GM21381 (cell line): ENCODE measurements around the gene MYT1.
A peak's percentile ranks its signal among the peaks of the same experiment; 100 is the strongest.

Source experiments
- ATAC-seq: cut with Tn5 transposase; IDR thresholded peaks from one replicate; pipeline ENCODE4 v1.9.1; 2021; ENCODE audit warnings: mild to moderate bottlenecking, moderate library complexity; ENCODE audit not compliant: unreplicated experiment

MYT1 gene

GRCh38 chr20:64242003-64242796, 77.9 kb downstream of the MYT1 start:
- no peak for ATAC-seq

- ATAC-seq, result no peak
These were observed 78.7 kb downstream of the MYT1 start for GRCh38 chr20:64242797-64243475.

DNA sequence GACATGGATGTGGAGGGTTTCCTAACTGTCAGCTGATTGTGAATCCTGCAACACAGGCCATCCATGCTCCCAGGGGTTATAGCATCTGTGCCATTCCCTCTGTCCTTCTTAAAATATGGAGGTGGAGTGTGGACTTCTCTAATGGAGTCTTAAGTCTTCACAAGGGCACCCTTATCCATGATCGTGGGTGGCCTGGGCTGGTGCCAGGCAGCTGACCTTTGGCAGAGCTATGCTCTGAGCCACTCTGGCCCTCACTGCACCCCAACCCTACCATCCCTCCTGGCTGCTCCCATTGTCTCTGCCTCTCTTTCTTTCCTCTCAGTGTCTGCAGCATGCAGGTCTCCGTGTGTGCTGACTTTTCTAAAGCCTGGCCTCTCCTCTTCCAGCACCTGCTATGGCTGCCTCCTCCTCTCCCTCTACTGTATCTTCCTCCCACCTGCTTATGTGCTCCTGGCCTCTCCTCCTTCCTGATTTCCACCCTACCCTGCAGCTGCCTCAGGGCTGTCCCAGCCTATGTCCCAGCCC, 80.1 kb downstream of the MYT1 start:
- ATAC-seq, result no peak

- ATAC-seq, result no peak
These were observed 80.8 kb downstream of the MYT1 start for GRCh38 chr20:64244870-64245603.

DNA sequence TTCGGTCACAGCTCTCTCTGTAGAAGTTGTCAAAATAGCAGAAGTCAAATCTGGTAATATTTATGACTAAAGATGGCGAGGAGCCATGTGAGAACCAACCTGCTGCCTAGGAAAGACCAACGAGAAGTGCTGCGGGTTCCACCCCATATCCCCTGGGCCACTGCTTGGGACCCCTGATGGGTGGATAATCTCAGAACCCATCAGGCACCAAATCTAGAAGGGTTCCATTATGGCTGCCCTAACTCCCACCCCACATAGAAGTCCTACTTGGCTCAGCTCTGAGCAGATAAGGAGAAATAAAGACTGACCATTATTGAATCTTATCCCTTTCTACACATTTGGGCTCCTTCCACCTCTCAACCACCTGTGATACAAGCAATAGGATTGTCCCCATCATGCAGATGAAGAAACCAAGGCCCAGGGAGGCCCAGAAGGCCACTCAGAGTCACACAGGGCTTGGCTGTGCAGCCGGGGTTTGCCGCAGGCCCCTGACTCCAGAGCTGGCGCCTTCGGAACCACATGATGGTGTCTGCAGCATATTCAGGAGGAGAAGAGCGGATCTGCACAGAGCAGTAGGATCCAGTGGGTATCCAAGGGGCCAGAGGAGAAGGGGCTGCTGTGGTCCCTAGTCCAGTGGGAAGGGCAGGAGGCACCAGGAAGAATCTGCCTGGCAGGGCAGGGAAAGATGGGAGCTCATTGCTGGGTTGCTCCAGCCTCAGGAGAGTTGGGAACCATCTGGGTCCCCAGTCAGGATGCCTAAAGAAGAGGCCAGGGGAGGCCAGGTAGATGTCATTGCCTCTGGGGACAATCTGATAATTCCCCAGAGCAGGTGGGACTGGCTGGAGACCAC, 81.7 kb downstream of the MYT1 start:
- no peak for ATAC-seq

DNA sequence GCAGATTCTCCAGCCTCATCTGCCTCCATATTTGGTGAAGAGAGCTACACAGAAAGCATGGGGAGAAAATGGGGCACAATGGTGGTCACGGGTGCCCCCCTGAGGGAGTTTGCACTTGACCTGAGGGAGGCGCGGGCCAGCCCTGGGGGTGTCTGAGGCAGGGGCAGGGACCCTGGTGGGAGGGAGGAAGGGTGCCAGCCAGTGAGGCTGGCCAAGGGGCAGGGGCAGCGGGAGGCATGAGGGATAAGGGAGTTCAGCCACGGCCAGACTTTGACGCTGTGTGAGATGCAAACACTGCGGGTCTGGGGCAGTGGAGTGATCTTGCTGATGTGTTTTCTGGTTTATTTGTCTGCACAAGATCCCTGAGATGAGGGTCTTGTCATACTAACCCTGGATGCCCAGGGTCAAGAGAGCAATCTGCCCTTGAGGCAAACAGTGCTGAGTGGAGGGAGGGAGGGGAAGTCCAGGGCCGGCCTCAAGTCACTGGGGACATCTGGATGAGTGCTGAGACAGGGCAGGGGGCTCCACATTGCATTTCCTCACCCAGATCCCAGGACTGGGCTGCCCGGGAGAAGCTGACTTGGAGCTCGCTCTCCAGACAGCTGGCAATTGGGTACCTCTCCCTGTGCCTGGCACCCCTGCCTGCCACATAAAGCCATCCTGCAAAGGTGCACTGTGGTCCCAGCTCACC, 82.5 kb downstream of the MYT1 start:
- ATAC-seq, result no peak

GRCh38 chr20:64247307-64247618, 83.0 kb downstream of the MYT1 start:
- ATAC-seq, result no peak

DNA sequence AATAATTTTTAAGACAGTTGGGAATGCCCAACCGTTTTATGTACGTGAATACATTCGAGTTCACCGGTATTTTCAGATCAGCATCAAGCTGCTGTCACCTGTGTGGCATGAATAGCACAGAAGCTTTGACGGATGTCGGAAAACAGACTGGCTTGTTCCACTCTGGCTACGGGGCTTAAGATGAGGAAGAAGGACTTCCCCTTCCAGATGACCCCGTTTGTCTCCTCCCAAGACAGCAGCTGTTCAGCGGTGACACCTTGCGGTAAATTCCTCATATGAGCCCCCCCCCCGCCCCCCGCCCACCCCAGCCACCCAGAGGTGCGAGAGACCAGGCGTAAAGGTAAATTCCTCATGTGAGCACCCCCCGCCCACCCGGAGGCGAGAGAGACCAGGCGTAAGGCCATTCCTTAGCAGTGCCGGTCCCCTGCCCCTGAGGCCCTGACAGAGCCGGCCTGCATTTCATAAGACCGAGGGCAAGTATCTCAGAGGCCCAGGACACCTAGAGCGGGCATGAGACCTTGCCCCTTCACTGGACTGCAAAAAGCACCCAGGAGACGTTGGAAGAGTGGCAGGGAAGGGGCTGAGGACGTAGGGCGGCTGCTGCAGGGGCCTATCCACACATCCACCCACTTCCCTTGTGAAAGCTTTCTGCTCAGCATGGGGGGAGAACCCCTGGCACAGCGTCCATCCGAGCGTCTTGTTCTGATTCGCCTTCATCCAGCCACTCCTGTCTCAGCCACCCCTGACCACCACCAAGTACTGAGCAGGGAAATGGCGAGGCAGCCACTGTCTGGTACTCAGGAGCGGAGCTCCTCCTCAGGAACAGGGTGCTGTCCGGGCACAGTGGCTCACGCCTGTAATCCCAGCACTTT, 84.0 kb downstream of the MYT1 start:
- no peak for ATAC-seq

DNA sequence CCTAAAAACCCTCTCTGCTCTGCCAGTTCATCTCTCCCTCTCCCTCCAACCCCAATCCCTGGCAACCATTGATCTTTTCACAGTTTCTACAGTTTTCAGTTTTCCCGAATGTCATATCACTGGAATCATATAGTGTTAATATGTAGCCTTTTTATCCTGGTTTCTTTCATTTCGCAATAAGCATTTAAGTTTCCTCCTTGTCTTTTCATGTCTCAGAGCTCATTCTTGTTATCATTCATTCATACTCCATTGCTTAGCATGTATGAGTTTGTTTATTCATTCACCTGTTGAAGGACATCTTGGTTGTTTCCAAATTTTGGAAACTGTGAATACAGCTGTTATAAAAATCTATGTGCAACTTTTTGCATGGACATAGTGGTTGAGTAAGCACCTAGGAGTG, 85.8 kb downstream of the MYT1 start:
- ATAC-seq, result no peak

- ATAC-seq, result no peak
These were observed 88.7 kb downstream of the MYT1 start for GRCh38 chr20:64253000-64253383.

- no peak for ATAC-seq
These were observed 89.2 kb downstream of the MYT1 start for GRCh38 chr20:64253443-64253842.

DNA sequence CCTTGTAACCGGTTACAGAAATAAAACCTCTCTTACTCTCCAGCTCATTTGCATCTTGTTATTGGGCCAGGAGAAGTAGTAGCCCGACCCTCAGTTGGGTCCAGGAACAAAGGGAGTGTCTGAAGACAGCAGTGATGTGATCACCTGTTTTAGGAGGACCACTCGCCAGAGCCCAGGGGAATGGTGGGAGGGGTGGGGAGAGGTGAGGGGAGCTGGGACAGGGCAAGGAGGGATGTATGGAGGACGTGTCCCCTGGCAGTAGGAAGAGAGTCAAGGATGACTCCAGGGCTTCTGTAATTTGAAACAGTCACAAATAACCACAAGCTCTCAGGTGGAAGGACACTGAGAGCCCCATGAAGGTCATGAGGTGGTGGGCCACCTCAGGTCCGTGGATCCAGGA, 89.9 kb downstream of the MYT1 start:
- ATAC-seq, result no peak

DNA sequence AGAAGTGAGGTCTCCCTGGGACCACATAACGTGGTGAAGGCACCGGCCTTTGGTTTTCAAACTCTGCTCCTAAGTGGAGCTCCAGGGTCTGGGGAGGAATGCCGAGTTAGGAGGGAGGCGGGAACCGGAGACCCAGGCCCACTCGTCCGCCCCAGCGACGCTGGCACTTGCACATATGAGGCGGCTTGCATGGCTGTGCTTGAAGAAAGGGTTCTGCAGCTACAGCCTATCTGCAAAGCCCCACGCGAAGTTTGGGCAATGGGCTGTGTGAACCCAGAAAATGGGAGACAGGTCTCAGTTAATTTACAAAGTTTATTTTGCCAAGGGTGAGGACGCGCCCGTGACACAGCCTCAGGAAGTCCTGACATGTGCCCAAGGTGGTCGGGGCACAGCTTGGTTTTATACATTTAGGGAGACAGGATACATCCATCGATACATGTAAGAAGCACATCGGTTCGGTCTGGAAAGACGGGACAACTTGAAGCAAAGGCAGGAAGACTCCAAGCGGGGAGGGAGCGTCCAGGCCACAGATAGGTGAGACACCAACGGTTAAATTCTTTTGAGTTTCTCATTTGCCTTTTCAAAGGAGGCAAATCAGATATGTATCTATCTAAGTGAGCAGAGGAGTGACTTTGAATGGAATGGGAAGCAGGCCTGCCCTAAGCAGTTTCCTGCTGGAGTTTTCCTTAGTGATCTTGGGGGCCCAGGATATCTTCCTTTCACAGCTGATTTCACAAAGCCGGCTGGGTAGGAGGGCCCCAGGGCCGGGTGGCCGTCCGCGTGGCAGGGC, 90.5 kb downstream of the MYT1 start:
- no peak for ATAC-seq

GRCh38 chr20:64255361-64256281, 91.4 kb downstream of the MYT1 start, which contains the start of gene PCMTD2:
PCMTD2 (plus strand) TSS chr20:64255748; CDS start chr20:64259966, 4,218 bp downstream.
- ATAC-seq, result peak; percentile 86

DNA sequence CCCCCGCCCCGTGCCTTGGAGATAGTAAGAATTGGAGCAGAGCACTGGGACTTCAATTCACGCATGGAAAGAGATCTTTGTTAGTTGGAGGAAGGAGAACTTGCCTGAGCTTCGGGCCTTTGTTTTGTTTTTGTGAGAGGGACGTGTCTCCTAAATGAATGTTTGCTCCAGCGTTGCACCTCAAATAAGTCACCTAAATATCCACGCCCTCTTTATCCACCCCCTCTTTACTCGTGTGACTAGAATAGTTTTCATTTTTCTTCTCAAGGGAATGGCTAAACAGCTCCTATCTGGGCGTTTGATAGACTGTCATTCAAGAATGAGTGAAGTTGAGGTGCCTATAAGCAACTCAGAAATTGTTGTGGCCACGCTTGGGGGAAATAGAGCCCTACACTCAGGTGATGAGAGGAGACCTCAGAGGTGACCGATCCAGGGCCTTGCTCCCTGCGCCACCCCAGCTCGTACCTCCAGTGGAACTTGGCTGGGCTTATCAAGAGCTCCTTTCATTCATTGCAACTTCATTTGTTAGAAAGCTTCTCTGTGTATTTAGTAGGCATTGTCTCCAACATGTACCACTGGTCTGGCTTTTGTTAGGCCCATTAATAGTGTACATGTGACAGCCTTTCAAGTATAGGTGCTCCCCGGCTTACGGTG, 92.2 kb downstream of the MYT1 start:
- ATAC-seq, result no peak

DNA sequence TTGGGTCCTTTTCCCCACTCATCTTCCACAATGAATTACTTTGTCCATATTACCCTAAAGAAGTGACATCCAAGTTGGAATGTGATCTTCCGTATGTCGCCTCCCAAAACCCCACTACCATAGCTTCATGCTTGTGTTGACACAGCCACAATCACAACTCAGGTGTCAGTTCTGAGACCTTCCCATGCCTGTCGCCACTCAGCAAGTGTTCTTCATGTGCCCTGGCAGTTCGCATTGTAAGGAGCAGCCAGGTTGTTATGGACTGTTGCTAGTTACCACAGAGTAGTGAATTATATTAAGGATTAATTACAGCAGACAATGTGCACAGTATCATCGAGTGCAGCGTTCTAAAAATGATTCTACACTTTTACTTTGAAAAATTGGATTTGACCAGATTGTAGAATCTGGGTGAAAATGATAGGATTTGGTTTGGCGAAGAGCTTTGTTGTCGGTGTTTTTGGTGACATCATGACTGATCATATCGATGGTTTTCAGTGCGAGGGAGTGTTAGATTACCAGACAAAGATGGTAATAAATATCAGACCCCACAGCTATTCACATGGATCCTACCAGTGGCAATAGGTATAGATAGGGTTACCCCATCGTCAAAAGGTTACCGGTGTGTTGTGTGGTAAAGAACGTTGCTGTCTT, 93.0 kb downstream of the MYT1 start:
- no peak for ATAC-seq
